ENCODE measurements around the gene LRPPRC. TPM values are rescaled to one million over a fixed set of nuclear protein-coding genes. Genes with fewer than 3 reads are reported as not detected.
A peak's percentile ranks its signal among the peaks of the same experiment; 100 is the strongest.

LRPPRC gene
- polyA plus RNA-seq, 1 of the 3 experiments (the other 2 are of a cell fraction), result 31.4 TPM

GRCh38 chr2:43877782-43878464, 117.9 kb downstream of the LRPPRC start:
- Histone ChIP-seq H3K9ac (no peak overlapping the region), H3K27ac (ENCODE audit: low read depth in 2 of 2, low read length in 1 of 2) (no peak overlapping the region), H3K4me3 (ENCODE audit: low read depth in 2 of 2, low read length in 1 of 2) (peak overlapping the region in 1 of 2 experiments; percentile 38; a peak in 1 of 4 replicates), H3K36me3 (replicated peaks in 1 of 2; ENCODE audit: control insufficient read depth in 1 of 2, insufficient read depth in 2 of 2, low read length in 1 of 2) (no peaks in the 10 kb centered on the region), H3K79me2 (ENCODE audit: insufficient read depth) (no peaks in the 10 kb centered on the region), H2AFZ (ENCODE audit: low read depth) (no peak overlapping the region), H3K4me2 (no peak overlapping the region), H3K4me1 (ENCODE audit: control insufficient read depth in 1 of 2, insufficient read depth in 2 of 2, low read depth in 1 of 2, low read length in 1 of 2) (peaks cover 0 to 7% of the 10 kb centered on the region in 2 experiments; a peak in 1 of 4 replicates), H3F3A (replicated peaks; ENCODE audit: insufficient read depth) (peaks cover 3% of the 10 kb centered on the region), H4K20me1 (ENCODE audit: insufficient read depth) (no peaks in the 10 kb centered on the region), H3K27me3 (ENCODE audit: insufficient read depth) (no peaks in the 10 kb centered on the region; the same call in 1 of the 2 replicates), H3K9me3 (no peaks in the 10 kb centered on the region), H3K9me2 (no peaks in the 10 kb centered on the region)
- TF ChIP-seq MAX (IDR thresholded peaks at IDR 0.05; ENCODE audit: low read depth) (no peak), SMC3 (IDR thresholded peaks at IDR 0.05; ENCODE audit: low read depth, low read length) (peak; percentile 84), NFIC (IDR thresholded peaks at IDR 0.05; ENCODE audit: borderline replicate concordance) (no peak), RCOR1 (IDR thresholded peaks at IDR 0.05; ENCODE audit: low read length) (0 out of 2 replicates have a peak, but pooled peaks have one; percentile 24), JUND (IDR thresholded peaks at IDR 0.05) (no peak), GABPA (IDR thresholded peaks at IDR 0.05; ENCODE audit: low read depth) (no peak), CHD2 (IDR thresholded peaks at IDR 0.05; ENCODE audit: low read length, partially characterized antibody) (peak; percentile 50), YY1 (IDR thresholded peaks at IDR 0.05; ENCODE audit: low read depth) (no peak), RAD21 (IDR thresholded peaks at IDR 0.05; ENCODE audit: low read length) (peak; percentile 96), EZH2phosphoT487 (IDR thresholded peaks at IDR 0.05; ENCODE audit: borderline replicate concordance, low read depth) (no peak), CTCF (IDR thresholded peaks at IDR 0.05) (peak; percentile 98)
- TF ChIP-seq, protein P1, sequence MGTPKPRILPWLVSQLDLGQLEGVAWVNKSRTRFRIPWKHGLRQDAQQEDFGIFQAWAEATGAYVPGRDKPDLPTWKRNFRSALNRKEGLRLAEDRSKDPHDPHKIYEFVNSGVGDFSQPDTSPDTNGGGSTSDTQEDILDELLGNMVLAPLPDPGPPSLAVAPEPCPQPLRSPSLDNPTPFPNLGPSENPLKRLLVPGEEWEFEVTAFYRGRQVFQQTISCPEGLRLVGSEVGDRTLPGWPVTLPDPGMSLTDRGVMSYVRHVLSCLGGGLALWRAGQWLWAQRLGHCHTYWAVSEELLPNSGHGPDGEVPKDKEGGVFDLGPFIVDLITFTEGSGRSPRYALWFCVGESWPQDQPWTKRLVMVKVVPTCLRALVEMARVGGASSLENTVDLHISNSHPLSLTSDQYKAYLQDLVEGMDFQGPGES (IDR thresholded peaks at IDR 0.05; ENCODE audit: low read depth, low read length), result no peak
- ChIA-PET CTCF (interaction anchor here (0.6 to 2.2 kb wide), 99 partner anchors 9 to 1661 kb away, joined by 3 to 77 read pairs (median 4); partner anchors contain the start of genes ABCG5 and ABCG8), POLR2A (no interaction called here)
- WGBS (ENCODE audit: low lambda C conversion rate), result 46% methylated on average over 16 of the region's 16 CpGs
- peak; percentile 87 for DNase-seq

DNA sequence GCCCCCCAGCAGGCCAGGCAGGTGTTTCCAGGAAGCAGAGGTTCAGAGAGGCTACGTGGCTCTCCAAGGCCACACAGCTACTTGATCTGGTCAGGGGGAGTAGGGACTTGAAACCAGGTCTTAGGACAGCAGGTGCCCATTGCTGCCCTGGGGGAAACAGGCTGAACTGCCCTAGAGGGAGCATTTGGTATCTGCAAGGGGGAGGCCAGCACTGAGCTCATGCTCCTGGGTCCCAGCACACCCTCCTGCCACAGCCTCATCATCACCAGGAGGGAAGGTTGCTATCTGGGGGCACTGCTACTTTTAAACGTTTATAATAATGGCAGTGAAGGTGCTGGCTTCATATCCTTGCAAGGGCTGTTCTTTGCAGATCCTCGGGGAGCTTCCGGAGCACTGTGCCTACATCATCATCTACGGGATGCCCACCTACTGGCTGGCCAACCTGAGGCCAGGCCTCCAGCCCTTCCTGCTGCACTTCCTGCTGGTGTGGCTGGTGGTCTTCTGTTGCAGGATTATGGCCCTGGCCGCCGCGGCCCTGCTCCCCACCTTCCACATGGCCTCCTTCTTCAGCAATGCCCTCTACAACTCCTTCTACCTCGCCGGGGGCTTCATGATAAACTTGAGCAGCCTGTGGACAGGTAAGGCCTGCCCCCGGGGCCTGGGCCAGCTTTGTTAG, 120.9 kb downstream of the LRPPRC start:
- DNase-seq, result no peak
- no peak overlapping the region for H3K9ac ChIP-seq
- ChIA-PET CTCF (interaction anchor here (1.0 to 2.2 kb wide), 6 partner anchors 14 to 417 kb away, joined by 3 to 6 read pairs (median 4); no protein-coding TSS in a partner anchor), POLR2A (interaction anchor here (1.2 kb wide), 1 partner anchor 279 kb away, joined by 4 read pairs; the partner anchor contains the start of gene THADA)
- H2AFZ ChIP-seq (ENCODE audit: low read depth), result no peak overlapping the region
- H3K27ac ChIP-seq (ENCODE audit: low read depth in 2 of 2, low read length in 1 of 2), result no peak overlapping the region
- H3K27me3 ChIP-seq (ENCODE audit: insufficient read depth), result peaks cover 10% of the 10 kb centered on the region
- H3K4me3 ChIP-seq (ENCODE audit: low read depth in 2 of 2, low read length in 1 of 2), result no peak overlapping the region
- H3K9me3 ChIP-seq, result no peaks in the 10 kb centered on the region
- H3K4me1 ChIP-seq (ENCODE audit: control insufficient read depth in 1 of 2, insufficient read depth in 2 of 2, low read depth in 1 of 2, low read length in 1 of 2), result no peaks in the 10 kb centered on the region; a peak in 1 of 4 replicates
- H3K9me2 ChIP-seq, result no peaks in the 10 kb centered on the region
- no peaks in the 10 kb centered on the region for H3K79me2 ChIP-seq (ENCODE audit: insufficient read depth)
- WGBS (ENCODE audit: low lambda C conversion rate), result 65% methylated on average over 8 of the region's 11 CpGs
- H3K36me3 ChIP-seq (replicated peaks in 1 of 2; ENCODE audit: control insufficient read depth in 1 of 2, insufficient read depth in 2 of 2, low read length in 1 of 2), result no peaks in the 10 kb centered on the region
- H3F3A ChIP-seq (replicated peaks; ENCODE audit: insufficient read depth), result no peaks in the 10 kb centered on the region
- no peak overlapping the region for H3K4me2 ChIP-seq
- no peaks in the 10 kb centered on the region for H4K20me1 ChIP-seq (ENCODE audit: insufficient read depth)
- no peak for TF ChIP-seq YY1 (IDR thresholded peaks at IDR 0.05; ENCODE audit: low read depth)
- TF ChIP-seq RXRA (IDR thresholded peaks at IDR 0.05; ENCODE audit: borderline replicate concordance, low read depth), result no peak
- TF ChIP-seq MAX (IDR thresholded peaks at IDR 0.05; ENCODE audit: low read depth), result no peak
- TF ChIP-seq CTCF (IDR thresholded peaks at IDR 0.05), result no peak
- TF ChIP-seq NFIC (IDR thresholded peaks at IDR 0.05; ENCODE audit: borderline replicate concordance), result no peak
- TF ChIP-seq, protein P2, sequence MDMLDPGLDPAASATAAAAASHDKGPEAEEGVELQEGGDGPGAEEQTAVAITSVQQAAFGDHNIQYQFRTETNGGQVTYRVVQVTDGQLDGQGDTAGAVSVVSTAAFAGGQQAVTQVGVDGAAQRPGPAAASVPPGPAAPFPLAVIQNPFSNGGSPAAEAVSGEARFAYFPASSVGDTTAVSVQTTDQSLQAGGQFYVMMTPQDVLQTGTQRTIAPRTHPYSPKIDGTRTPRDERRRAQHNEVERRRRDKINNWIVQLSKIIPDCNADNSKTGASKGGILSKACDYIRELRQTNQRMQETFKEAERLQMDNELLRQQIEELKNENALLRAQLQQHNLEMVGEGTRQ (IDR thresholded peaks at IDR 0.05; ENCODE audit: borderline replicate concordance, low read depth, low read length), result no peak
- TF ChIP-seq FOSL2 (IDR thresholded peaks at IDR 0.05; ENCODE audit: borderline replicate concordance, low read depth), result no peak
- TF ChIP-seq GATA2 (CRISPR knock-in tag; IDR thresholded peaks at IDR 0.05), result no peak
- no peak for TF ChIP-seq TEAD4 (IDR thresholded peaks at IDR 0.05; ENCODE audit: borderline replicate concordance, insufficient read depth)
- TF ChIP-seq ELF1 (IDR thresholded peaks at IDR 0.05), result no peak
- TF ChIP-seq FOXM1 (IDR thresholded peaks at IDR 0.05; ENCODE audit: low read depth), result no peak

Data from SK-N-SH (cell line).